Stimulated activated CD8-positive, alpha-beta memory T cell treated with anti-CD3 and anti-CD28 coated beads, Interleukin-4, amount 100 ng/mL, for 24 hours (primary cell): ENCODE results near the gene ARFGAP3.
"Not testable (repeated sequence)": the region's sequence is repeated elsewhere in the genome, so short reads cannot be mapped to it uniquely, and the experiment has no call there.

ENCODE experiments used
- DNase-seq: peaks from one replicate; pipeline ENCODE4 v3.0.0-alpha.2; 2020; ENCODE audit warnings: low read depth

Gene ARFGAP3

DNA sequence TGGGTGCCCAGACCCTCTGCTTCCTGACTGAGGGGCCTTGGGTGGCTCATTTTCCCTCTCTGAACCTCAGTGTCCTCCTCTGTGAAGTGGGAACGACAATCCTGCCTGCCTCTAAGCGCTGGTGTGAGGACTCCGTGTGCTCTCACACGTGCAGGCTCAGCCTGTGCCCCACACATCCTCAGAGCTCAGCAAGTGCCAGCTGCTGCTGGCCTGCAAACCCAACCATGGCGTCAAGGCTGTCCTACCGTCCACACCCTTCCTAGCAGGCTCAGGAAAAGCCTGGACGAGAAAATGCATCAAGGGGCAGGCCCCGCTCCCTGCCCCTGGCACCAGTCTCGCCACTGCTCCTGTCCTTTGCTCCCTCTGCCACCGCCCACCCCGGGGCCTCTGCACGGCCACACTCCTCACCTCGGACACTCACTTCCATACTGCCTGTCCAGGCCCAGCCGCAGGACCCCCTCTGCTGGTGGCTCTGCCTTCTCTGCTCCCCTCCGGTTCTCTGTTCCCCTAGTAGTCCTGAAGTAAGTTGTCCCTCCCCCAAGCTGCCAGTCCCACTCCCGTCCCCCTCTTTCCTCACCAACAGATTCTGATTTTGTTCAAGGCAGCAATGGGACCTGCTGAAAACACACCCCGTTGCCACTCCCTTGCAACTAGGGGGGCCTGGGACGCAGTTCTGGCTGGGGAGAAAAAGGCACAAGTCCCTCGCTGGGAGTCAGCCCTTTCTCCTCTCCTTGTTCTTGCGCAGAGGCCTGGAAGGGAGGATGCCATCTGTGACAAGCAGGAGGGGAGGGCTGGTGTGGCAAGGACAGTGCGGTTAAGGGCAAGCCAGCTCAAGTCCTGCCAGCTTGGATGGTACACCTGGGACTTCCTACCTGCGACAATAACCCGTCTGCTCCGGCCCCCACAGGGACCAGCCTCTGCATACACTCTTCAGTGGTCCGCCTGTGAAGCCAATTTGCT lies 62.2 kb downstream of the ARFGAP3 start:
- no peak for DNase-seq

DNA sequence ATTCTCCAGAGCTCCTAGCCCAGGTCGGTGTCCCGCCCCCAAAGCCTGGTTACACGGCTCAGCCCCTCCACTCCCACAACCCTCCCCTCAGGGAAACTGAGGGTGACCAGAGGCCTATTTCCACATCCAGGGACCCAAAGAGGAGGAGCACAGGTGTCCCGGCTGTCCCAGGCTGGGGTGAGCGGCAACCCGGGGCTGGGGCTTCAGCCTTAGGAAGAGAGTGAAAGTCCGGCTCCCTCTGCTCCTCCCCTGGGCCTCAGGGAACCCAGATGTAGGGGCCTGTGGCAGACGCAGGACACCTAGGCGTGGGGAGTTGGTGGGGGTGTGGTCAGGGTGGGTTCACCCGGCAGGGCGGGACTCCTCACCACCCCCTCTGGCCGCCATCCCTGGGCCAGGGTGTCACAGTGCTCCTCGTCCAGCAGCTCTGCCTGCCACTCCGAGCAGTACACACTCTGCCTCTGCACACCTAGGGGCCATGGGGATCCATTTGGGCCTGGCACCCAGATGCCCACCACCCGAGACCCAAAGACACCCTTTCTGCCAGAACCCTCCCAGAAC lies 63.1 kb downstream of the ARFGAP3 start:
- no peak for DNase-seq

DNA sequence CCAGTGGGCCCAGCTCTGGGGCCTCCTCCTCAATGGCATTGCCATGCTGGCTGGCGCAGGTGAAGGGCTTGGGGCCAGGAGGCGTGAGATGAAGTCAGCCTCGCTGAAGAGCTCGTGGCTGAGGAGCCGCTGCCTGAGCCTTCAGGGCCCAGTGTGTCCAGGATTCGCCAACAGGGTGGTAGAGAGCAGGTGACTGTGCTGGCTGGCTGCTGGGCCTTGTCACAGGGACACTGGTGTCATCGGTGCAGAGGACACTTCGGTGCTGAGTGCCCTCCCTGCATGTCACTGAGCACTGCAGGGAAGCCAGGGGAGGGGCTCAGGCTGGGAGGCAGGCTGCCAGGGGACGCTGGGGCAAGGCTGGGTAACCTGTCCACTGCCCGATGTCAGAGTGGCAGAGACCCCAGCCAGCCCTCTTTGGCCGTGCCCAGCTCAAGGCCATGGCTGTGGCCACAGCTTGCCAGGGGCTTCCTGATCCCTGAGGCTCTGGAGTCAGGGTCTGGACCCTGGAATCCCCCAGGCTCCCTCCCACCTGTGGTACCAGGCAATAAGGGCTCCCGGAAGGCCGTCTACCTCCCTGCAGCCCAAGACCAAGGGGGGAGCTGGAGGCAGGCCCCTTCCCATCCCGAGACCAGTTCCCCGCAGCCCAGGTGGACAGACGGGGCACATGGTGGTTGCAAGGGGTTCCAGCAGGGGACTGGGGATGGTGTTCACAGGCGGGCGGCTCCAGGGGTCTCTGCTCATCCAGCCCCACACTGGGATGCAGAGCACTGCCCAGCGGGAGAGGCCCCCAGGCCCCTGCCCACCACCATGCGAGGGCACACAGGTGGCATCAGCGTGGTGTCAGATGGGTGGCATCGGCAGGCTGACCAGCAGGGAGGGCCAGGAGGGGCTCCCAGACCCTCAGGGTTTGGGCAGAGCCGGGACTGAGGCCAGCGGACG lies 63.9 kb downstream of the ARFGAP3 start:
- DNase-seq: no peak

DNA sequence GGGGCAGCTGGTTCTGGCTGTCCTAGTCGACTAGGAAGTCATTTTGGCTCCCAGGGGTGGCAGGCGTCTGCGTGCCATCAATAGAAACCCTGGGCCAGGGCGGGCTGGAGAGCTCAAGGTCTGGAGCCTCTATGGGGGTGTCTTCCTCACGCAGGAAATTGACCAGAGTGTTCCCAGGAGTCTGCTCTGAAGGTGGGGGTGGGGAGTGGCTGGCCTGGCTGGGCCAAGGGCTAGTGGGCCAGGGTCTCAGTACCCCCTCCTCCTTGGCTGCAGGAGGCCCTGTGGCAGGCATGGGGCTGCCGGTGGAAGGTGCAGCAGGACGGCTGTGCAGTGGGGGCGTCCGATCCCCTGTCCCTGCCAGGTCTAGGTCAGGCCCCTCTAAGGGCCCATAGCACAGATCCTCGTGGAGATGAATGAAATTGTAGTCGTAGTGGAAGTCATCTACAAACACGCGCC lies 64.6 kb downstream of the ARFGAP3 start:
- no peak for DNase-seq

DNA sequence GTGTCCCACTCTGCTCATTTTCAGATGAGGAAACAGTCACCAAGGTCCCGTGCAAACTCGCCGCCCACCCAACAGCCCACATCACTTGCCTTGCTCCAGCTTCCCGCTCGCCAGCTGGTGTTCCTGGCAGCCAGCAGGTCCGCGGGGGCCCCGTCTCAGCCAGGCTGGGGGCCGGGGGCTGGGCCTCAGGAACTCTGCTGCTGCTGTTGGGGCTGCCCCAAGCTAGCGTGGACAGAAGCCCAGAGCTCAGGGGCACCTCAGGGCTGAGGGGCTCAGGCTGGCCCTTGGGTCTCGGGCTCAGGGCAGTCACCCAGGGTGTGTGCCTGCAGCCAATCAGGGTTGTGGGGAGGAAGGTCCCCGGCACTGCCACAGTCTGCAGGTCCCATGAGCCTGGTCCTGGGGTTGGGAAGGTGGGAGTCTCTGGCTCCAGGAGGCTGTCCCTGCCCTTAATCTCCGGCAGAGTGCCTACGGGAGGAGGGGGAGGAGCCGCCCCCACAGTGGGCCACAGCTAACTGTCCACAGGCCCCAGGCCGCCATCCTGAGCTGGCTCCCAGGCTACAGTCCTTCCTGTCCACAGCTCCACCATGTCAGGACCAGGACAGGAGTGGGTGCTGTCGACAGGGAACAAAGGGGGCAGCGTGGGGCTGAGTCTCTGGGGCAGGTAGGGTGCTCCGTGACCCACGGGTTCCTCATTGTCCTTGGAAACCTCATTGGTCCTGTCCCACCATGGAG lies 65.2 kb downstream of the ARFGAP3 start:
- no peak for DNase-seq

DNA sequence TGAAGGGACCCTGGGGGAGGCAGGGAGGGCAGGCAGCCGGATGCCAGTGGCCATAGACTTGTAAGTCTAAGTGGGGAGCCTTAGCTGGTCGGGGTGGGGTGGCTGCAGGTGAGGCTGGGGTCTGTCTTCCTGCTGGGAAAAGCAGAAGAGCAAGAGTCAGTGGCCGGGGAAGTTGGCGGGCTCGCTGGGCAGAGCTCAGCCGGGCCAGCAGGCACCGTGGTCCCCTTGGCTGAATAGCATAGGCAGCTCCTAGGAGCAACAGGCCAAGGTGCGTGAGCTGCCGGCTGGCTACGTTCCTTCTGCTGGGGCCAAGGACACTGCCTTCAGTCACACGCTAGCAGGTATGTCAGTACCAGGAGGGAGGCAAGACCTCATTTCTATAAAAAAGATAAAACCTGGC lies 68.6 kb downstream of the ARFGAP3 start:
- no peak for DNase-seq

DNA sequence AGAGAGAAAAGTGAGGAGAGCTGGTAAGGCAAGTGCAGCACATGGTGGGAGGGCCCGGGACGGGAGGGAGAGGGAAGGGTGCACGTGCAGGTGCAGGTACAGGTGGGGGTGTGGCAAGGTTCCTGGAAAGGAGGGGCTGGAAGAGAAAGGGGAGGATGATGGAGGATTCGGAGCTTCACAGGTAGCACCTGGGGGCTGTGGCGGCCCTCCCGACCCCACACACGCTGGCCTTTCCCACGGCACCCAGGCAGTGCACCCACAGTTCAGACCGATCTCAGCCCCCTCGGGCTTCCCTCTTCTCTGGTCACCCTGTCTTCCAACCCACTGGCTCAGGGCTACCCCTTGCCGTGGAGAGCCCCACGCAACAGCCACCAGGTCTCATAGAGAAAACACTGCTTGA lies 69.1 kb downstream of the ARFGAP3 start:
- no peak for DNase-seq

DNA sequence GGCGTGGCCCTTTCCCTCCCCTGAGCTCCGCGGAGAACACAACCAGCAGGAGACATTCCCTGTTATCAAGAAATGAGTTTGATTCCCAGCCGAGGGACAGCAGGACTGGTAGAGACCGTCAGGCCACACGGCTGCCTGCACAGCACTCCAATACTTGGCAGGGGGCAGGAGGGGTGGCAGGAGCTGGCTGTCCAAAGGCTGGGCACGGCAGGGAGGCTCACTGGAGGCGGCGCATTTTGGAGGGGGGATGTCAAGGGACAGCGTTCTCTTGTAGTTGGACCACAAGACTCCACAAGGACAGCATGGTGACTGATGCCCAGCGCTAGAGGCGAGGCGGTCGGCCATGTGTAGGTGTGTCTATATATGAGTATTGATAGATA lies 69.7 kb downstream of the ARFGAP3 start:
- DNase-seq: no peak

DNA sequence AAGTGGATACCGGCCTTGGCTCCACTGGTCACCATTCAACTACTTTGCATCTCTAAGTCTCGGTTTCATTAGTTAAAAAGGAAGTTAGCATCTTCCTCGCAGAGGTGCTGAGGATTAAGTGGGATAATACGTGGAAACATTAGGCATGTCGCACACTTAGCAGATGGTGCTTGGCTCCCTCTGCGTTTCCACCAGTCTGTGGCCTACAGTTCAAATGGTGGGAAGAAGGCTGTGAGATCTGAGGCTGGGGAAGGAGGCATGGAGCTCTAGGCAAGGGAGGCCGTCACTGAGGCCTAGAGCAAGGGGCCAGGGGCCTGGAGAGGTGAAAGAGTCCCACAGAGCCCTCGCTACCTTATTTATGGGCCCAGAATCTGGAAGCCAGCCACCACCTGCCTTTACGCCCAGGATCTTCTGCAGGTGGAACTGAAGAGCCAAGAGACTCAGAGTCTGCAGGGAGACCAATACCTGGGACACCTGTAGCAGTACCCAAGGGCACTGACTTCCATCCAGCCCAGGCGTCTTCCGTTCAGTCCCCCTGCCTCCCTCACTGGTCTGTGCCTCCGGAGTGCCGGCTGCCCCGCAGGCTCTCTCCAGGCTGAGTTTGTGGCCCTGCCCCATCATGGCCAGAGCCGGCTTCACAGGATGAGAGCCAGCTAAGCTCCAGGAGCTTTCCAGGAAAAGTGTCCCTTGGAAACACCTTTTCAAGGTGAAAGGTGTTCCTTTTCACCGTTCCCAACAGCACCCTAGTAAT lies 70.3 kb downstream of the ARFGAP3 start:
- DNase-seq: no peak

DNA sequence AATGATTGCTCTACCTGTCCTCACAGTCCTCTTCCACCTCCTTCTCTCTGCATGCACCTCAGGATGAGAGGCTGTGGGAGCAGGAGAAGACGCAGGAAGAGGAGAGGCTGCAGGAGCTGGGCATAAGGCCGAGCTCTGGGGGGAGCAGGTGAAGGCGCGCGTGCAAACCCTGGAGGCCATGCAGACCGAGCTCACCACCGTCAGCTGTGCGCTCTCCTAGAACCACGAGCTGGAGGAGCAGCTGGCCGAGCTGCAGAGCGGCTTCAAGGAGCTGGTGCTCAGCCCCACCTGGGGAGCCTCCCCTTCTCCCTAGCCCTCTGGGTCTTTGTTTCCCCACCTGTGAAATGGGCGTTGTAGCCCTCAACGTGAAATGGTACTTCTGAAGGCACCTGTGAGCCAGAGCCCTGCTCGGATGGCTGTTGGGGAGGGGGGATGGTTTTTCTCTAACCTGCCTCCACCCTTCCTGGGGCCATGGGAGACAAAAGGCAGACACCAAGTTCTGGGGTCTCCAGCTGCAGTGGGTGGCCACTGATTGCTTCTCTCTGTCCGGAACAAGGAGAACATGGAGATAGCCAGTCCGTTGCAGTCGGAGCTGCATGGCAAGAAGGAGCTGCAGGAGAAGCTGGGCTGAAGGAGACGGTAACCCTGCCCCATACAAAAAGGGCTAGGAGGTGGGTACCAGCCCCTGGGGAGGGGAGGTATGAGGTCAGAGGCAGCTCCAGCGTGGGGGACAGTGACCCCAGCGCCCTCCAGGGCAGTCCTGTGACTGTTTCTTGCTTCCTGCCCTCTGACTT lies 71.2 kb downstream of the ARFGAP3 start:
- DNase-seq: no peak

DNA sequence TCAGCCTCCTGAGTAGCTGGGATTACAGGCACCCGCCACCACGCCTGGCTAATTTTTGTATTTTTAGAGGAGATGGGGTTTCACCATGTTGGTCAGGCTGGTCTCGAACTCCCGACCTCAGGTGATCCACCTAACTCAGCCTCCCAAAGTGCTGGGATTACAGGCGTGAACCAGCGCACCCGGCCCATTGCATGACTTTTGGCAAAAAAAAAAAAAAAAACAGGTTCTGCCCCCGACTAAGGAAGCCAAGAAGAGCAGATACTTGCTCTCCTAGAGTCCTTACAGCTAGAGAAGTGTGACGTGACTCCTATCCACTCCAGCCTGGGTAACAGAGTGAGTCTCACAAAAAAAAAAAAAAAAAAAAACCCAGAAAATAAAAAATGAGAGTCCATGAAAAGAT lies 74.8 kb downstream of the ARFGAP3 start:
- DNase-seq: not testable (repeated sequence)

DNA sequence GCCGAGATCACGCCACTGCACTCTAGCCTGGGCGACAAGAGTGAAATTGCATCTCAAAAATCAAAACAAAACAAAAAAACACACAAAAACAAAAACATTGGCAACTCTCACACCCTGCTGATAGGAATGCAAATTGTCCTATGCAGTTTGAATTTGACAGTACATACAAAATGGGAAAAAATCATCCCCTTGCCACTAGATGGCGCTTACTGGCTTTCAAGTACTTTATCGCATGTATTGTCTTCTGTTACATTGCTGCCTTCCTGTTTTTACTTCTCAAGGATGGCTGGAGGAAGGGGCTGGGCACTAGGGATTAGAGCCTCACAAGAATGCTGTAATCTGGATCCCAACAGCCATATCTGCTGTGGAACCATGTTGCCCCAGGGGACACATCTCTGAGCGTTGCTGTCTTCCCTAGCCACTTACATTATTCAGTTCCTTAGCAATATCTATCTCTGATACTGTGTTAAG lies 77.0 kb downstream of the ARFGAP3 start:
- DNase-seq: peak; percentile 7

DNA sequence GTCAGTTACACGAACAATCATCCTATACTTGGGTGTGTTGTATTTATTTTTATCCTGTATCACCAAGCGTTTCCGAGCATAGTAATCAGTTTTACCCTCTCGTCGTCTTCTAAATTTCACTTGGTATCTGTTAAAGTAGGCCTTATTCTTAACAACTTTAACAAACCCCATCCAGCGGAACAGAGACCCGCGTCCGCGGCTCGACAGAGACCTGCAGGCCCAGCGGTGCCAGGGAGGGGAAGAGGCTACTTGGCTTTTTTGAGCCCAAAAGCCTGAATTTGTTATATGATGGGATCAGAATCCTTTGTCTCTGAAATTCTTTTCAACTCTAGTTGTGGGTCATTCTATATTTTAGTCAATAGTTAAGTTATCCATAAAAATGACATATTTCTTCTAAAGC lies 79.9 kb downstream of the ARFGAP3 start:
- no peak for DNase-seq

DNA sequence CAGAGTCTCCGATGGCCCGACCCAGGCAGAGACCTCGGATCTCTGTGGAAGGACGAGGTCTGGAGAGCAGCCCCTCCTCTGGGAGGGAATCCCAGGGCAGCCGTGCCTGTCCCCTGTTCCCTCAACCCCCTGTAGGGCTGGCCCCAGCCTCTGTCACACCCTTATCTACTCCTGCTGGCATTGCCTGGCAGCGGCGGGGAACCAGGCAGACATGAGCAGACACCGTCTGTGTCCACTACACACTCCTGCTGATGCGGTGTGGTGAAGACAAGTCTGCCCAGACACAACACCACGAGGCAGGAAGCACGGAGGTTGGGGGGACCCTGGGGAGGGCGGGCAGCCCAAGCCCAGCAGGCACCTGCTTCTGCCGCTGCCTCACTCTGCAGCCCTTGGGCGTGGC lies 83.9 kb downstream of the ARFGAP3 start:
- no peak for DNase-seq

DNA sequence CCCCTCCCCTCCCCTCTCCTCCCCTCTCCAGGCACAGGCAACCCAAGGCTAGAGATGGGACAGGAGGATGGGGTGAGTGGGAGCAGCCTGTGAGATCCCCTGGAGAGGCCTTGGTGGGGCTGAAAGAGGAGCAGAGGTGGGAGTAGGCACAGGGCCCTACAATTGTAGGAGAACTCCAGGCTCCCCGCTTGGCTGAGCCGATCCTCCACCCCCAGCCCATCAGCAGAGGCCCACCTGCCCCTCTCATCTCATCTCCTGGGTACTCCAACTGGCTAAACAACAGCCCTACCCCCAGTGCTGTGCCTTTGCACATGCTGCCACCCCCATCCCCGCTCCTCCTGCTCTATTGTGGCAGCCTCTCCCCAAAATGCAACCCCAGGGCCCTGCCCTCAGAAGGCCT lies 84.4 kb downstream of the ARFGAP3 start:
- DNase-seq: no peak

DNA sequence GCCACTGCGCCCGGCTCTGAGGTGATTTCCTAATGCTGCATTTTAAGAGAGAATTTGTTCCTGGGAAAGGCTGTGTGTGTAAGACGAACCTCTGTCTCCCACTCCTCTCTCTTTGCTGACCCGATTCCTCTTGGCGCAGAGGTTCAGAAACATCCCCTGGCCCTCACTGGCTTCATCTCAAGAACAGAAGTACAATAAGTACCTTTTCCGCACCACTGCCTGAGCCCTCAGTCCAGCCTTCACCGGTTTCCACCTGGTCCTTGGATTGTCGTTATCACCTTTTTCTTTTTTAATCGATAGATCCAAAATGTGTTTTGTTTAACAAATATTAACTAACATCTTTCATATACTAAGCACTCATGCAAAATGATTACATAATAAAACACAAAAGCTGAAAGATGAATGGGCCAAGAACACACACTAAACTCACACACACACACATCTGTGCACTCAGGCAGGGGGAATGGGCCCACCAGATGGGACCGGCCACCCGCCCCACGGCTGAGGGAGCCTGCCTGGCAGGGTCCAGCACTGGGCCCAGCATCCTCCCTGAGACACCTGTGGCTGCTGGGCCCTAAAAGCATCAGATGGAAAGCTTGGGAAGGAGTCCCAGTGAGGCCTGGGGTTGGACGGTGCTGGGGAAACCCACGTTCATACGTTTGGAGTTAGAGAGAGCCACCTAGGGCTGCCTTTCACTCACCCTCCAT lies 86.0 kb downstream of the ARFGAP3 start:
- no peak for DNase-seq

DNA sequence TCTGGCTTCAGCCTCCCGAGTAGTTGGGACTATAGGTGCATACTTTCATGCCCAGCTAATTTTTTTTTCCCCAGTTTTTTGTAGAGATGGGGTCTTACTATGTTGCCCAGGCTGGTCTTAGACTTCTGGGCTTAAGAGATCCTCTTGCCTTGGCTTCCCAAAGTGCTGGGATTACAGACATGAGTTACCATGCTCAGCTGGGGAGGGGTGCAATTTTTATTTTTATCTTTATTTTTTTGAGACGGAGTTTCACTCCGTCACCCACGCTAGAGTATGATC lies 86.7 kb downstream of the ARFGAP3 start:
- DNase-seq: no peak

DNA sequence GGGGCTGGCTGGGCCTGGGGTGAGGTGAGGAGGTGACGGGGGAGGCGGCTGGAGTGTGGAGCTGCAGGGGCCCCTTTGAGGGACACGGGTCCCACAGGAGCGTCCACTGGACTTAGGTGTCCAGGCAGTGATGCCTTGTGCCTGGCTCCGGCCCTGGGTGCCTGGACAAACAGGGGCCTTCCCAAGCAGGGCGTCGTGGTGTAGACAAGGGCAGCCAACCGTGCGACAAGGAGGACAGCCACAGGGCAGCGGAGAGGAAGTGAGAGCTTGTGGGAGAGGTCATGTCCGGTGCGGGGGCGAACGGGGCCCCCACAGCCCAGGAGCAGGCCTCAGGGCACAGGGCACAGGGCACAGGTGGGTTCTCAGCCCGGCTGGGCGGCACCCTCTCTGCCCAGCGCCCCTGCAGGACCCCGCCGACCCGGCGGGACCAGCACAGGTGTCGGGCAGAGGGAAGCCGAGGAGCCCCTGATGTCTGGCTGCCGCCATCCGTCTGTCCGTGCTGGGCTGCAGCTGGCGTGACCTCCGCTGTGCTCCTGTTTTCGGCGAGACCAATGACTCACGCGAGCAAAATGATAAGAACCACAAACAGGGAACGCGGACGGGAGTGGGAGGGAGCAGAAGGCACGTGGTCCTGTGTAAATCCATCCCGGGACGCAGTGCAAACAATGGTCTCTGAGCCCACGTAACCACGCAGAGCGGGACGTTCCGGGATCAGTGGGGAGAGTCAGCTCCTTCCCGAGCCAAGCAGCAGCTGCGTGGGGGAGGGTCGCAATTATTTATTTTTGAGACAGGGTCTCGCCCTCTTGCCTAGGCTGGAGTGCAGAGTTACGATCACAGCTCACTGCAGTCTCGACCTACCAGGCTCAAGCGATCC lies 87.3 kb downstream of the ARFGAP3 start:
- no peak for DNase-seq

DNA sequence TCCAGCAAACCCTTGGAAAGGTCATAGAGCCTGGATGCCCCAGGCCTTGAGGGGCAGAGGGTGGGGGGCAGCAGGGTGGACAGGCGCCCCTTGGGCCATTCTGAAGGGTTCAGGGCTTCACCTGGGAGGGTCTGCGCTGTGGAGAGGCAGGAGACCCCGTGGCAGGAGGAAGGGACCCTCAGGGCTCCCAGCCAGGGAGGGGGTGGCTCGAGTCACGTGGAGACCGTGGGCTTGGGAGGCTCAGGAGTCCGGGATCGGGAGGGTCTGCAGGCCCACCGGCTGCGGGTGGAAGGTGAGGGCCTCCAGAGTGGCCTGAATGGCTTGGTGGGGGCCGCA lies 87.9 kb downstream of the ARFGAP3 start:
- DNase-seq: no peak
